ENCODE results near the gene PAQR4. TPM values are rescaled to one million over a fixed set of nuclear protein-coding genes. Genes with fewer than 3 reads are reported as not detected.

PAQR4 gene
- total and polyA plus RNA-seq, 2 of the 13 experiments (the other 11 are each of a cell fraction or from before 2014, with no cell fraction given): 15.9 to 24.8 TPM

DNA sequence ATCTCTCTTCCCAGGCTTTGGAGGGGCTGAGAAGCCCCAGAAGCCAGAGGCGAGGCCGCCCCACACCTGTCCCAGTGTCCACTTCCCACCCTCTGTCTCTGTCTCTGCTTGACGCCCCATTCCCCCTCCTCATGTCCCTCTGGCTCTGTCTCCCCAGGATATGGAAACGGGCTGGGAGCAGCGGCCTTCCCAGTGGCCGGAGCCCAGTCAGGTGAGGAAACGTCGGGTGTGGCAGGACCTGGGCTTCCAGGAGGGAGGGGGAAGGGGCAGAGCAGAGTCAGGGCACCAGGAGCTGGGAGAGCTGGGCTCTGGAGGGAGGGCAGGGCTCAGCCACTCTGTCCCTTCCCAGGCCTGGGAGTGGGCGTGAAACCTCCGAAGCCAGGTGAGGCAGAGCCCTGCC lies 21.7 kb downstream of the PAQR4 start:
- Histone ChIP-seq H3K36me3 (replicated peaks in 1 of 2; ENCODE audit: control insufficient read depth in 1 of 2, insufficient read depth in 2 of 2, low read length in 2 of 2) (no peaks in the 10 kb centered on the region), H3K27me3 (ENCODE audit: control insufficient read depth in 1 of 2, insufficient read depth in 2 of 2, low read length in 2 of 2) (peaks cover 15 to 45% of the 10 kb centered on the region in 2 experiments; a peak in 4 of 5 replicates), H3K9ac (ENCODE audit: insufficient read depth, low read depth, low read length) (no peak overlapping the region), H2AFZ (ENCODE audit: low read length) (no peak overlapping the region), H3K79me2 (ENCODE audit: insufficient read depth, low read length) (no peaks in the 10 kb centered on the region), H3K4me2 (ENCODE audit: low read depth, low read length) (no peak overlapping the region), H3K9me3 (ENCODE audit: low read length) (no peaks in the 10 kb centered on the region), H3K27ac (ENCODE audit: extremely low read length, insufficient read depth, low read length) (no peak overlapping the region), H4K20me1 (ENCODE audit: insufficient read depth, low read length) (no peaks in the 10 kb centered on the region), H3K4me3 (replicated peaks in 1 of 3; ENCODE audit: insufficient read depth in 1 of 3, low read depth in 2 of 3, low read length in 3 of 3) (no peak overlapping the region), H3K4me1 (ENCODE audit: insufficient read depth, low read length) (peaks cover 16% of the 10 kb centered on the region; the same call in 1 of the 2 replicates)
- ATAC-seq (no peak), DNase-seq (ENCODE audit: low spot score) (no peak), FAIRE-seq (no peak)
- in situ Hi-C loops (cut with HindIII; ENCODE audit: extremely low pct_ligation_motif_present, low pct_unique_long_range_greater_than_20kb) (no loop called here), intact Hi-C loops (cut with micrococcal nuclease; ENCODE audit: unreplicated experiment) (no loop called here)
- ChIA-PET CTCF (ENCODE audit: low intra/inter-chr PET ratio, low total read pairs) (no interaction called here), POLR2A (interaction anchor here (1.5 kb wide), 1 partner anchor 10 kb away, joined by 6 read pairs; the partner anchor contains the start of gene PKMYT1)
- no TSS peak for BruUV-seq (replicated peaks)
- 12% methylated on average over 6 of the region's 10 CpGs for WGBS (ENCODE audit: low lambda C conversion rate)
- no peak for TF ChIP-seq SALL2 (CRISPR knock-in tag; IDR thresholded peaks at IDR 0.05)
- no peak for TF ChIP-seq MBD4 (IDR thresholded peaks at IDR 0.05; ENCODE audit: borderline replicate concordance, low read length)
- no peak for TF ChIP-seq ZNF781 (CRISPR knock-in tag; IDR thresholded peaks at IDR 0.05; ENCODE audit: borderline replicate concordance, not compliant biosample characterization)
- TF ChIP-seq, protein P1, sequence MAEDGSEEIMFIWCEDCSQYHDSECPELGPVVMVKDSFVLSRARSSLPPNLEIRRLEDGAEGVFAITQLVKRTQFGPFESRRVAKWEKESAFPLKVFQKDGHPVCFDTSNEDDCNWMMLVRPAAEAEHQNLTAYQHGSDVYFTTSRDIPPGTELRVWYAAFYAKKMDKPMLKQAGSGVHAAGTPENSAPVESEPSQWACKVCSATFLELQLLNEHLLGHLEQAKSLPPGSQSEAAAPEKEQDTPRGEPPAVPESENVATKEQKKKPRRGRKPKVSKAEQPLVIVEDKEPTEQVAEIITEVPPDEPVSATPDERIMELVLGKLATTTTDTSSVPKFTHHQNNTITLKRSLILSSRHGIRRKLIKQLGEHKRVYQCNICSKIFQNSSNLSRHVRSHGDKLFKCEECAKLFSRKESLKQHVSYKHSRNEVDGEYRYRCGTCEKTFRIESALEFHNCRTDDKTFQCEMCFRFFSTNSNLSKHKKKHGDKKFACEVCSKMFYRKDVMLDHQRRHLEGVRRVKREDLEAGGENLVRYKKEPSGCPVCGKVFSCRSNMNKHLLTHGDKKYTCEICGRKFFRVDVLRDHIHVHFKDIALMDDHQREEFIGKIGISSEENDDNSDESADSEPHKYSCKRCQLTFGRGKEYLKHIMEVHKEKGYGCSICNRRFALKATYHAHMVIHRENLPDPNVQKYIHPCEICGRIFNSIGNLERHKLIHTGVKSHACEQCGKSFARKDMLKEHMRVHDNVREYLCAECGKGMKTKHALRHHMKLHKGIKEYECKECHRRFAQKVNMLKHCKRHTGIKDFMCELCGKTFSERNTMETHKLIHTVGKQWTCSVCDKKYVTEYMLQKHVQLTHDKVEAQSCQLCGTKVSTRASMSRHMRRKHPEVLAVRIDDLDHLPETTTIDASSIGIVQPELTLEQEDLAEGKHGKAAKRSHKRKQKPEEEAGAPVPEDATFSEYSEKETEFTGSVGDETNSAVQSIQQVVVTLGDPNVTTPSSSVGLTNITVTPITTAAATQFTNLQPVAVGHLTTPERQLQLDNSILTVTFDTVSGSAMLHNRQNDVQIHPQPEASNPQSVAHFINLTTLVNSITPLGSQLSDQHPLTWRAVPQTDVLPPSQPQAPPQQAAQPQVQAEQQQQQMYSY (CRISPR knock-in tag; IDR thresholded peaks at IDR 0.05): no peak
- TF ChIP-seq, protein P2, sequence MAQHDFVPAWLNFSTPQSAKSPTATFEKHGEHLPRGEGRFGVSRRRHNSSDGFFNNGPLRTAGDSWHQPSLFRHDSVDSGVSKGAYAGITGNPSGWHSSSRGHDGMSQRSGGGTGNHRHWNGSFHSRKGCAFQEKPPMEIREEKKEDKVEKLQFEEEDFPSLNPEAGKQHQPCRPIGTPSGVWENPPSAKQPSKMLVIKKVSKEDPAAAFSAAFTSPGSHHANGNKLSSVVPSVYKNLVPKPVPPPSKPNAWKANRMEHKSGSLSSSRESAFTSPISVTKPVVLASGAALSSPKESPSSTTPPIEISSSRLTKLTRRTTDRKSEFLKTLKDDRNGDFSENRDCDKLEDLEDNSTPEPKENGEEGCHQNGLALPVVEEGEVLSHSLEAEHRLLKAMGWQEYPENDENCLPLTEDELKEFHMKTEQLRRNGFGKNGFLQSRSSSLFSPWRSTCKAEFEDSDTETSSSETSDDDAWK (CRISPR knock-in tag; IDR thresholded peaks at IDR 0.05): no peak
- no peak for TF ChIP-seq SMYD3 (CRISPR knock-in tag; IDR thresholded peaks at IDR 0.05)
- TF ChIP-seq MYNN (CRISPR knock-in tag; IDR thresholded peaks at IDR 0.05; ENCODE audit: low read depth): no peak
- TF ChIP-seq, protein P3, sequence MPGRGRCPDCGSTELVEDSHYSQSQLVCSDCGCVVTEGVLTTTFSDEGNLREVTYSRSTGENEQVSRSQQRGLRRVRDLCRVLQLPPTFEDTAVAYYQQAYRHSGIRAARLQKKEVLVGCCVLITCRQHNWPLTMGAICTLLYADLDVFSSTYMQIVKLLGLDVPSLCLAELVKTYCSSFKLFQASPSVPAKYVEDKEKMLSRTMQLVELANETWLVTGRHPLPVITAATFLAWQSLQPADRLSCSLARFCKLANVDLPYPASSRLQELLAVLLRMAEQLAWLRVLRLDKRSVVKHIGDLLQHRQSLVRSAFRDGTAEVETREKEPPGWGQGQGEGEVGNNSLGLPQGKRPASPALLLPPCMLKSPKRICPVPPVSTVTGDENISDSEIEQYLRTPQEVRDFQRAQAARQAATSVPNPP (CRISPR knock-in tag; IDR thresholded peaks at IDR 0.05): no peak
- no peak for TF ChIP-seq FOSL2 (CRISPR knock-in tag; IDR thresholded peaks at IDR 0.05)
- no peak for TF ChIP-seq ZNF30 (CRISPR knock-in tag; IDR thresholded peaks at IDR 0.05)
- no peak for TF ChIP-seq HNRNPLL (IDR thresholded peaks at IDR 0.05; ENCODE audit: low read depth, low read length, poor library complexity, severe bottlenecking)
- TF ChIP-seq YEATS2 (CRISPR knock-in tag; IDR thresholded peaks at IDR 0.05; ENCODE audit: borderline replicate concordance): no peak
- TF ChIP-seq, protein P4, sequence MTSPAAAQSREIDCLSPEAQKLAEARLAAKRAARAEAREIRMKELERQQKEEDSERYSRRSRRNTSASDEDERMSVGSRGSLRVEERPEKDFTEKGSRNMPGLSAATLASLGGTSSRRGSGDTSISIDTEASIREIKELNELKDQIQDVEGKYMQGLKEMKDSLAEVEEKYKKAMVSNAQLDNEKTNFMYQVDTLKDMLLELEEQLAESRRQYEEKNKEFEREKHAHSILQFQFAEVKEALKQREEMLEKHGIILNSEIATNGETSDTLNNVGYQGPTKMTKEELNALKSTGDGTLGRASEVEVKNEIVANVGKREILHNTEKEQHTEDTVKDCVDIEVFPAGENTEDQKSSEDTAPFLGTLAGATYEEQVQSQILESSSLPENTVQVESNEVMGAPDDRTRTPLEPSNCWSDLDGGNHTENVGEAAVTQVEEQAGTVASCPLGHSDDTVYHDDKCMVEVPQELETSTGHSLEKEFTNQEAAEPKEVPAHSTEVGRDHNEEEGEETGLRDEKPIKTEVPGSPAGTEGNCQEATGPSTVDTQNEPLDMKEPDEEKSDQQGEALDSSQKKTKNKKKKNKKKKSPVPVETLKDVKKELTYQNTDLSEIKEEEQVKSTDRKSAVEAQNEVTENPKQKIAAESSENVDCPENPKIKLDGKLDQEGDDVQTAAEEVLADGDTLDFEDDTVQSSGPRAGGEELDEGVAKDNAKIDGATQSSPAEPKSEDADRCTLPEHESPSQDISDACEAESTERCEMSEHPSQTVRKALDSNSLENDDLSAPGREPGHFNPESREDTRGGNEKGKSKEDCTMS (CRISPR knock-in tag; conservative IDR thresholded peaks at IDR 0.05): no peak
- TF ChIP-seq, protein P5, sequence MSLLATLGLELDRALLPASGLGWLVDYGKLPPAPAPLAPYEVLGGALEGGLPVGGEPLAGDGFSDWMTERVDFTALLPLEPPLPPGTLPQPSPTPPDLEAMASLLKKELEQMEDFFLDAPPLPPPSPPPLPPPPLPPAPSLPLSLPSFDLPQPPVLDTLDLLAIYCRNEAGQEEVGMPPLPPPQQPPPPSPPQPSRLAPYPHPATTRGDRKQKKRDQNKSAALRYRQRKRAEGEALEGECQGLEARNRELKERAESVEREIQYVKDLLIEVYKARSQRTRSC (CRISPR knock-in tag; IDR thresholded peaks at IDR 0.05; ENCODE audit: low read depth): no peak
- TF ChIP-seq ZNF782 (CRISPR knock-in tag; IDR thresholded peaks at IDR 0.05; ENCODE audit: borderline replicate concordance): no peak
- TF ChIP-seq PHB2 (IDR thresholded peaks at IDR 0.05; ENCODE audit: partially characterized antibody): no peak
